Upper lobe of left lung (tissue), 4 donors: ENCODE results near the gene POLE4.

Source experiments
- POLR2A ChIP-seq, 4 donors: fragments of 450-650 bp; IDR thresholded peaks; one replicate each; pipeline ENCODE4 v1.5.1; 2016 to 2017; ENCODE audit warnings: antibody characterized with exemption in 4 of 4, mild to moderate bottlenecking in 2 of 4
- TF ChIP-seq, protein P1 (sequence below), 6 experiments: fragments of 450-650 bp in 4 of 6; fragments of 200-600 bp in 2 of 6; sonication (generic) in 2 of 6; IDR thresholded peaks; one replicate each; pipeline ENCODE4 v1.5.1; 2016 to 2019; ENCODE audit warnings: antibody characterized with exemption in 6 of 6

DNA sequence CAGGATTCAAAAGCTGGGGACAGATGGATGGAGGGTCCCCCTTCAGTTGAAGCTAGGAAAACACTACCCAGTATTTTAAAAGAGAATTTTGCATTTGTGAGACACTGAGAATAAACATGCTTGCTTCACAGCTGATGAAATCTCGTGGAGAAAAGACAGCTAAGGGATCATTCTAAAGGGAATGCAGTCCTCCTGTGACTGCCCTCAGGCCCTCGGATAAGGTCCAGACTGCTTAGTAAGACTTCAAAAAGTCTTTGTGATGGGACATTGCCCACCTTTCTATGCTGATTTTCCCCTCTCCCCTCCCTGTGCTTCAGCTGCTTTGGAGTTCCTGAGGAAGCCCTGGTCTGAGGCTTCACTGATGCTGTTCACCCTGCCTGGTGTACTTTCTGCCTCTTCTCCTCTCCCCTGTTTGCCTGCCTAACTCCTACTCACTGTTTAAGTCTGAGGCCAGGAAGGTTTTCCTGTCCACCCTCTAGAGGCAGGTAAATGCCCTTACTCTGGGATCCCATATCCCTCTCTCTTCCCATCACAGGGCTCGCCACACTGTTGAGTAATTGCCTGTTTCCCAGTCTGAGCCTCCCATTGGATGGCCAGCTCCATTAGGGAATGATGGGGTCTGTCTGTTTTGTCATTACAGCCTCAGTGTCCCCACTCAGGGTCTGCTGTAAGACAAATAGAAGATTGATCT, 26.6 kb downstream of the POLE4 start:
- TF ChIP-seq, protein P1, sequence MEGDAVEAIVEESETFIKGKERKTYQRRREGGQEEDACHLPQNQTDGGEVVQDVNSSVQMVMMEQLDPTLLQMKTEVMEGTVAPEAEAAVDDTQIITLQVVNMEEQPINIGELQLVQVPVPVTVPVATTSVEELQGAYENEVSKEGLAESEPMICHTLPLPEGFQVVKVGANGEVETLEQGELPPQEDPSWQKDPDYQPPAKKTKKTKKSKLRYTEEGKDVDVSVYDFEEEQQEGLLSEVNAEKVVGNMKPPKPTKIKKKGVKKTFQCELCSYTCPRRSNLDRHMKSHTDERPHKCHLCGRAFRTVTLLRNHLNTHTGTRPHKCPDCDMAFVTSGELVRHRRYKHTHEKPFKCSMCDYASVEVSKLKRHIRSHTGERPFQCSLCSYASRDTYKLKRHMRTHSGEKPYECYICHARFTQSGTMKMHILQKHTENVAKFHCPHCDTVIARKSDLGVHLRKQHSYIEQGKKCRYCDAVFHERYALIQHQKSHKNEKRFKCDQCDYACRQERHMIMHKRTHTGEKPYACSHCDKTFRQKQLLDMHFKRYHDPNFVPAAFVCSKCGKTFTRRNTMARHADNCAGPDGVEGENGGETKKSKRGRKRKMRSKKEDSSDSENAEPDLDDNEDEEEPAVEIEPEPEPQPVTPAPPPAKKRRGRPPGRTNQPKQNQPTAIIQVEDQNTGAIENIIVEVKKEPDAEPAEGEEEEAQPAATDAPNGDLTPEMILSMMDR (IDR thresholded peaks at IDR 0.05) = no peak
- TF ChIP-seq POLR2A (IDR thresholded peaks at IDR 0.05) = no peak
